ENCODE data around the gene B3GAT1.

The B3GAT1 gene

GRCh38 chr11:134443246-134443645, 31.2 kb upstream of the B3GAT1 start:
- DNase-seq: no peak
- in situ Hi-C loops (cut with MboI; ENCODE audit: low pct_unique_long_range_greater_than_20kb, low sequenced_read_pairs): no loop called here

GRCh38 chr11:134442246-134442645, 30.2 kb upstream of the B3GAT1 start:
- in situ Hi-C loops (cut with MboI; ENCODE audit: low pct_unique_long_range_greater_than_20kb, low sequenced_read_pairs): no loop called here
- DNase-seq: no peak

GRCh38 chr11:134441706-134442105, 29.7 kb upstream of the B3GAT1 start:
- no peak for DNase-seq
- in situ Hi-C loops (cut with MboI; ENCODE audit: low pct_unique_long_range_greater_than_20kb, low sequenced_read_pairs): no loop called here

GRCh38 chr11:134441281-134441680, 29.2 kb upstream of the B3GAT1 start:
- DNase-seq: no peak
- in situ Hi-C loops (cut with MboI; ENCODE audit: low pct_unique_long_range_greater_than_20kb, low sequenced_read_pairs): no loop called here

- DNase-seq: no peak
- in situ Hi-C loops (cut with MboI; ENCODE audit: low pct_unique_long_range_greater_than_20kb, low sequenced_read_pairs): no loop called here
These were observed 28.8 kb upstream of the B3GAT1 start for GRCh38 chr11:134440851-134441250.

- in situ Hi-C loops (cut with MboI; ENCODE audit: low pct_unique_long_range_greater_than_20kb, low sequenced_read_pairs): no loop called here
- DNase-seq: no peak
These were observed 26.8 kb upstream of the B3GAT1 start for GRCh38 chr11:134438542-134439537.

- in situ Hi-C loops (cut with MboI; ENCODE audit: low pct_unique_long_range_greater_than_20kb, low sequenced_read_pairs): no loop called here
- DNase-seq: no peak
These were observed 25.8 kb upstream of the B3GAT1 start for GRCh38 chr11:134437821-134438220.

- in situ Hi-C loops (cut with MboI; ENCODE audit: low pct_unique_long_range_greater_than_20kb, low sequenced_read_pairs): no loop called here
- no peak for DNase-seq
These were observed 24.7 kb upstream of the B3GAT1 start for GRCh38 chr11:134436781-134437180.

- in situ Hi-C loops (cut with MboI; ENCODE audit: low pct_unique_long_range_greater_than_20kb, low sequenced_read_pairs): no loop called here
- DNase-seq: no peak
These were observed 21.8 kb upstream of the B3GAT1 start for GRCh38 chr11:134433806-134434205.

- in situ Hi-C loops (cut with MboI; ENCODE audit: low pct_unique_long_range_greater_than_20kb, low sequenced_read_pairs): no loop called here
- DNase-seq: no peak
These were observed 21.2 kb upstream of the B3GAT1 start for GRCh38 chr11:134433251-134433650.

GRCh38 chr11:134432776-134433175, 20.7 kb upstream of the B3GAT1 start:
- no peak for DNase-seq
- in situ Hi-C loops (cut with MboI; ENCODE audit: low pct_unique_long_range_greater_than_20kb, low sequenced_read_pairs): no loop called here

- DNase-seq: no peak
- in situ Hi-C loops (cut with MboI; ENCODE audit: low pct_unique_long_range_greater_than_20kb, low sequenced_read_pairs): no loop called here
These were observed 17.1 kb upstream of the B3GAT1 start for GRCh38 chr11:134429106-134429505.

- no peak for DNase-seq
- in situ Hi-C loops (cut with MboI; ENCODE audit: low pct_unique_long_range_greater_than_20kb, low sequenced_read_pairs): no loop called here
These were observed 13.9 kb upstream of the B3GAT1 start for GRCh38 chr11:134425816-134426536.

- in situ Hi-C loops (cut with MboI; ENCODE audit: low pct_unique_long_range_greater_than_20kb, low sequenced_read_pairs): no loop called here
These were observed 13.4 kb upstream of the B3GAT1 start for GRCh38 chr11:134425413-134425812.

GRCh38 chr11:134423106-134423505, 11.1 kb upstream of the B3GAT1 start:
- DNase-seq: no peak
- in situ Hi-C loops (cut with MboI; ENCODE audit: low pct_unique_long_range_greater_than_20kb, low sequenced_read_pairs): no loop called here

More at GRCh38 chr11:134425413-134425812, 13.4 kb upstream of the B3GAT1 start:
- DNase-seq: no peak

- no peak for DNase-seq
- in situ Hi-C loops (cut with MboI; ENCODE audit: low pct_unique_long_range_greater_than_20kb, low sequenced_read_pairs): no loop called here
These were observed 6.1 kb upstream of the B3GAT1 start for GRCh38 chr11:134417871-134418840.

- DNase-seq: no peak
- in situ Hi-C loops (cut with MboI; ENCODE audit: low pct_unique_long_range_greater_than_20kb, low sequenced_read_pairs): no loop called here
These were observed 4.7 kb upstream of the B3GAT1 start for GRCh38 chr11:134416726-134417125.

- in situ Hi-C loops (cut with MboI; ENCODE audit: low pct_unique_long_range_greater_than_20kb, low sequenced_read_pairs): no loop called here
- no peak for DNase-seq
These were observed 3.0 kb upstream of the B3GAT1 start for GRCh38 chr11:134414766-134415765.
